Measurements from ENCODE around the gene SYNM. TPM values are rescaled to one million over a fixed set of nuclear protein-coding genes. Genes with fewer than 3 reads are reported as not detected.

The SYNM gene
- total and polyA plus RNA-seq, 2 donors (not counting 1 experiment from before 2014, with no cell fraction given), result 0.04 to 0.27 TPM

- H3K9ac ChIP-seq (ENCODE audit: low read length), result no peak overlapping the region
- Mint-ChIP-seq H3K4me3 (no peak overlapping the region), H3K27ac (no peak overlapping the region), H3K4me1 (no peaks in the 10 kb centered on the region), H3K9me3 (ENCODE audit: insufficient read depth) (no peaks in the 10 kb centered on the region), H3K27me3 (no peaks in the 10 kb centered on the region)
- no peak overlapping the region for H3K27ac ChIP-seq (ENCODE audit: low read length in 2 of 2)
- H2AFZ ChIP-seq (ENCODE audit: insufficient read depth, low read depth, low read length, poor library complexity, severe bottlenecking), result no peak overlapping the region
- TF ChIP-seq EZH2 (IDR thresholded peaks at IDR 0.05; ENCODE audit: borderline replicate concordance, insufficient read depth, low read depth, low read length, poor library complexity, severe bottlenecking) (no peak), CTCF (IDR thresholded peaks at IDR 0.05) (no peak)
- H3K4me3 ChIP-seq (ENCODE audit: control extremely low read depth in 1 of 5, extremely low read depth in 1 of 5, insufficient read depth in 1 of 5, low read depth in 2 of 5, low read length in 4 of 5), result no peak overlapping the region
- no peaks in the 10 kb centered on the region for H3K27me3 ChIP-seq (replicated peaks in 1 of 4; ENCODE audit: control extremely low read depth in 1 of 4, control insufficient read depth in 3 of 4, insufficient read depth in 4 of 4, low read length in 3 of 4)
- no peaks in the 10 kb centered on the region for H4K20me1 ChIP-seq (ENCODE audit: control insufficient read depth, insufficient read depth, low read length, poor library complexity, severe bottlenecking)
- intact Hi-C loops (cut with micrococcal nuclease), result no loop called here
- ChIA-PET POLR2A (no interaction called here), CTCF (no interaction called here)
- no peaks in the 10 kb centered on the region for H3K36me3 ChIP-seq (replicated peaks in 1 of 2; ENCODE audit: control extremely low read depth in 1 of 2, control insufficient read depth in 1 of 2, extremely low read depth in 1 of 2, insufficient read depth in 2 of 2, low read length in 1 of 2)
- no peaks in the 10 kb centered on the region for H3K79me2 ChIP-seq (ENCODE audit: control insufficient read depth, insufficient read depth, low read length)
- H3K9me3 ChIP-seq (ENCODE audit: control extremely low read depth in 1 of 3, control insufficient read depth in 2 of 3, insufficient read depth in 1 of 3, low read length in 2 of 3), result no peaks in the 10 kb centered on the region
- ATAC-seq (ENCODE audit: low read depth), result no peak
- H3K4me2 ChIP-seq (replicated peaks; ENCODE audit: low read depth, low read length, poor library complexity, severe bottlenecking), result no peak overlapping the region
- H3K4me1 ChIP-seq (ENCODE audit: control insufficient read depth in 2 of 2, insufficient read depth in 2 of 2, low read length in 2 of 2), result no peaks in the 10 kb centered on the region
- WGBS (ENCODE audit: insufficient coverage), result no CpG with 5 or more reads among the region's 4 CpGs
- DNase-seq, result no peak
Measured at GRCh38 chr15:99140590-99140989, 35.7 kb downstream of the SYNM start.

- ATAC-seq (ENCODE audit: low read depth) (no peak), DNase-seq (no peak)
Measured at GRCh38 chr15:99141943-99142342, 37.1 kb downstream of the SYNM start.

More at GRCh38 chr15:99141943-99142342, 37.1 kb downstream of the SYNM start:
- Histone ChIP-seq H3K27ac (ENCODE audit: low read length in 2 of 2) (no peak overlapping the region), H3K27me3 (replicated peaks in 1 of 4; ENCODE audit: control extremely low read depth in 1 of 4, control insufficient read depth in 3 of 4, insufficient read depth in 4 of 4, low read length in 3 of 4) (no peaks in the 10 kb centered on the region), H3K9ac (ENCODE audit: low read length) (no peak overlapping the region), H3K79me2 (ENCODE audit: control insufficient read depth, insufficient read depth, low read length) (no peaks in the 10 kb centered on the region), H3K4me2 (replicated peaks; ENCODE audit: low read depth, low read length, poor library complexity, severe bottlenecking) (no peak overlapping the region), H4K20me1 (ENCODE audit: control insufficient read depth, insufficient read depth, low read length, poor library complexity, severe bottlenecking) (no peaks in the 10 kb centered on the region), H3K36me3 (replicated peaks in 1 of 2; ENCODE audit: control extremely low read depth in 1 of 2, control insufficient read depth in 1 of 2, extremely low read depth in 1 of 2, insufficient read depth in 2 of 2, low read length in 1 of 2) (no peaks in the 10 kb centered on the region), H3K4me3 (ENCODE audit: control extremely low read depth in 1 of 5, extremely low read depth in 1 of 5, insufficient read depth in 1 of 5, low read depth in 2 of 5, low read length in 4 of 5) (no peak overlapping the region), H2AFZ (ENCODE audit: insufficient read depth, low read depth, low read length, poor library complexity, severe bottlenecking) (no peak overlapping the region), H3K9me3 (ENCODE audit: control extremely low read depth in 1 of 3, control insufficient read depth in 2 of 3, insufficient read depth in 1 of 3, low read length in 2 of 3) (no peaks in the 10 kb centered on the region), H3K4me1 (ENCODE audit: control insufficient read depth in 2 of 2, insufficient read depth in 2 of 2, low read length in 2 of 2) (no peaks in the 10 kb centered on the region)
- ChIA-PET CTCF (no interaction called here), POLR2A (no interaction called here)
- Mint-ChIP-seq H3K4me3 (no peak overlapping the region), H3K27ac (no peak overlapping the region), H3K9me3 (ENCODE audit: insufficient read depth) (no peaks in the 10 kb centered on the region), H3K27me3 (no peaks in the 10 kb centered on the region), H3K4me1 (no peaks in the 10 kb centered on the region)
- WGBS (ENCODE audit: insufficient coverage), result 93% methylated on average over 4 of the region's 4 CpGs
- intact Hi-C loops (cut with micrococcal nuclease), result no loop called here
- TF ChIP-seq CTCF (IDR thresholded peaks at IDR 0.05), result no peak
- no peak for TF ChIP-seq EZH2 (IDR thresholded peaks at IDR 0.05; ENCODE audit: borderline replicate concordance, insufficient read depth, low read depth, low read length, poor library complexity, severe bottlenecking)
